ENCODE data around the gene UPK3BL1. TPM values are rescaled to one million over a fixed set of nuclear protein-coding genes. Genes with fewer than 3 reads are reported as not detected.

UPK3BL1 gene
- polyA plus RNA-seq, 3 donors from 2014 or later = 15.8 to 38.2 (median 30.9) TPM

Other genes with a start within 250 kb of the UPK3BL1 start
- 10 to 100 TPM; 13.2 to 20.2 (median 17.2) TPM for gene PRKRIP1, start 246.4 kb downstream of the UPK3BL1 start, polyA plus RNA-seq
- gene ORAI2, start 209.2 kb downstream of the UPK3BL1 start, polyA plus RNA-seq = 100 to 1,000 TPM in 1 of 3 donors, 10 to 100 TPM in 2; 73.5 to 125 (median 80.6) TPM
- gene ALKBH4, start 177.9 kb downstream of the UPK3BL1 start, polyA plus RNA-seq = 10 to 100 TPM; 16.2 to 25.8 (median 18.5) TPM
- 10 to 100 TPM; 13.5 to 22.8 (median 21.5) TPM for gene LRWD1, start 177.8 kb downstream of the UPK3BL1 start, polyA plus RNA-seq
- 100 to 1,000 TPM; 103 to 115 (median 115) TPM for gene POLR2J, start 163.9 kb downstream of the UPK3BL1 start, polyA plus RNA-seq
- gene RASA4B, start 125.0 kb downstream of the UPK3BL1 start, polyA plus RNA-seq = 1 to 10 TPM; 1.8 to 2.7 (median 2.1) TPM
- gene UPK3BL2, start 99.1 kb downstream of the UPK3BL1 start, polyA plus RNA-seq = 1 to 10 TPM in 2 of 3 donors, under 1 TPM in 1; 0.81 to 5.2 (median 2.5) TPM
- gene SPDYE2, start 91.6 kb downstream of the UPK3BL1 start, polyA plus RNA-seq = under 1 TPM in 2 of 3 donors, not detected in 1; 0.22 to 0.86 TPM
- 10 to 100 TPM; 13.5 to 44.4 (median 29.4) TPM for gene POLR2J3, start 70.2 kb downstream of the UPK3BL1 start, polyA plus RNA-seq
- gene RASA4, start 26.0 kb downstream of the UPK3BL1 start, polyA plus RNA-seq = 1 to 10 TPM; 3.2 to 6.1 (median 5.0) TPM
- gene SPDYE2B, start 7.5 kb upstream of the UPK3BL1 start, polyA plus RNA-seq = not detected
- 1 to 10 TPM in 2 of 3 donors, under 1 TPM in 1; 0.95 to 9.8 (median 3.7) TPM for gene POLR2J2, start 28.9 kb upstream of the UPK3BL1 start, polyA plus RNA-seq
- 10 to 100 TPM in 1 of 3 donors, 1 to 10 TPM in 2; 8.2 to 11.6 (median 8.3) TPM for gene FAM185A, start 106.2 kb upstream of the UPK3BL1 start, polyA plus RNA-seq

Data from immature natural killer cell (primary cell).